Small intestine (tissue), 7 donors: ENCODE measurements around the gene FKBP10. TPM values are rescaled to one million over a fixed set of nuclear protein-coding genes. Genes with fewer than 3 reads are reported as not detected.
"Not testable (repeated sequence)": the region's sequence is repeated elsewhere in the genome, so short reads cannot be mapped to it uniquely, and the experiment has no call there.

ENCODE experiments used
- DNase-seq, 2 donors: peaks; one replicate each; pipeline versions ENCODE4 v3.0.0 to v3.0.0-alpha.2; 2013
- FAIRE-seq: peaks from 2 replicates; lab custom pipeline; 2012; peaks lifted over from hg19 to GRCh38; lab: Jason Lieb, UNC
- H3K27ac ChIP-seq, 3 donors: one replicate each; pipeline ENCODE4 v1.5.1; 2013; ENCODE audit warnings: low read length in 2 of 3, mild to moderate bottlenecking in 2 of 3, control low read depth in 1 of 3, inconsistent platforms in 1 of 3, low read depth in 1 of 3, moderate library complexity in 1 of 3
- H3K27me3 ChIP-seq, 3 donors: one replicate each; pipeline ENCODE4 v1.6.1; 2013; ENCODE audit warnings: low read length in 3 of 3, inconsistent platforms in 1 of 3; ENCODE audit not compliant: control insufficient read depth in 3 of 3, insufficient read depth in 3 of 3
- H3K36me3 ChIP-seq, 3 donors: one replicate each; pipeline ENCODE4 v1.6.1; 2013; ENCODE audit warnings: low read length in 3 of 3, inconsistent platforms in 1 of 3, low read depth in 1 of 3, mild to moderate bottlenecking in 1 of 3, moderate library complexity in 1 of 3; ENCODE audit not compliant: control insufficient read depth in 3 of 3, insufficient read depth in 2 of 3
- H3K4me1 ChIP-seq, 3 donors: one replicate each; pipeline ENCODE4 v1.6.1; 2013; ENCODE audit warnings: low read length in 2 of 3, inconsistent platforms in 1 of 3, low read depth in 1 of 3, mild to moderate bottlenecking in 1 of 3, moderate library complexity in 1 of 3; ENCODE audit not compliant: control insufficient read depth in 3 of 3, insufficient read depth in 2 of 3
- H3K4me3 ChIP-seq, 3 donors: one replicate each; pipeline ENCODE4 v1.5.1; 2013; ENCODE audit warnings: low read length in 3 of 3, control low read depth in 1 of 3, inconsistent platforms in 1 of 3, low read depth in 1 of 3, mild to moderate bottlenecking in 1 of 3, moderate library complexity in 1 of 3
- H3K9me3 ChIP-seq, 2 donors: one replicate each; pipeline ENCODE4 v1.6.1; 2013; ENCODE audit warnings: low read depth in 1 of 2, low read length in 1 of 2; ENCODE audit not compliant: control insufficient read depth in 2 of 2, insufficient read depth in 1 of 2
- WGBS, 3 donors: extraction: QIAGEN DNeasy Blood & Tissue Kit; methylation state at CpG; one replicate each; pipeline ENCODE4 v1.1.7; 2013; 5-methylcytosine and 5-hydroxymethylcytosine counted together
- polyA plus RNA-seq, 4 donors: library from polyadenylated mRNA; stranded (reverse) in 3 of 4; unstranded in 1 of 4; fragments of 200-250 nt in 3 of 4; fragments of 120-200 nt in 1 of 4; gene quantifications; one replicate each; pipeline versions ENCODE4 v1.2.1 to v1.2.3, GENCODE V29; 2013
- donor health status: healthy with polysubstance abuse.
- donor health status: control.
- donor health status: control.
- donor health status: Bipolar disorder and iron deficiency.
- donor health status: healthy.

FKBP10 gene
- polyA plus RNA-seq, 4 donors: 0.67 to 39.7 (median 8.7) TPM

DNA sequence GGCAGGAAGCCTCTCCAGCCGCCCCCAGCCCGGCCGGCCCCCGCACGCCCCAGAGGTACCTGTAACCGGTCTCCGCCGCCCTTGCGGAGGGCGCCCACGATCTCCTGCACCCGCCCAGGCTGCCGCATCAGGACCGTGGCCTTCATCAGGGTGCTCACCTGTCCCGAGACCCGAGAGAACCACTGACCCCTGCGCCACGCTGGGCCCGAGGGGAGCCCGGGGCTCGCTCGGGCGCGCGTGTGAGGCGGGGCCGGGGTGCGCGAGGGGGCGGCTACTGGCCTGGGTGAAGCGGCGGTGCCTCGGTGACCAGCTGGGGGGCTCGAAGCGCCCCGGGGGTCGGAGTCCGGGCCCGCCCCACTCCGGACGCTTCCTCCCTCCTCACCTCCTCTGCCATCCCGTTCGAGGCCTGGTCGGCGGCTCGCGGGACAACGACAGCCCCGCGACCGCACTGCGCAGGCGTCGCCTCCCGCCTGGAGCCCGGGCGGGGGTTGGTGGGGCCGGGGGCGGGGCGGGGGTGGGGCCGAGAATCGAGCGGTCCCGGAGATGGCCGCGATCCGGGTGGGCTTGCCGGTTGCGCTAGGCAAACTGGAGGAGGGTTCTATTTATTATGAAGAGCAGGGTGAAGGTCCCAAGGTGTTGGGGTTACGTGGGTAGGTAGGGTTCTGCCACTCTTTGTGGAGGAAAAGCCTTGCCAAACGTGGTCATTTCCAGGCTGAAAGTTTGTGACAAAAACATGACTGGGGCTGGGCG is 23.2 kb downstream of the FKBP10 start, which contains the start of gene NT5C3B:
TSS of gene NT5C3B (minus strand) at position 433 of the 750 bp plus-strand sequence. CDS start at position 394, 39 bp downstream.
- 1% methylated on average over 39 to 72 of the region's 72 CpGs for WGBS, 3 donors
- Histone ChIP-seq H3K27ac (peak within 1 kb of the TSS in 1 of 3 donors; percentile 50), H3K9me3 (no peaks in the 10 kb centered on the region), H3K36me3 (peaks cover 0 to 20% (median 0%) of the 10 kb centered on the region in 3 donors), H3K4me3 (peak within 1 kb of the TSS; percentile 63 to 83 (median 76)), H3K4me1 (peaks cover 0 to 7% (median 5%) of the 10 kb centered on the region in 3 donors), H3K27me3 (no peaks in the 10 kb centered on the region)
- peak; percentile 37 to 72 for DNase-seq
- FAIRE-seq: no peak

- H3K4me3 ChIP-seq: peak overlapping the region; percentile 63 to 83 (median 76)
- no peak for DNase-seq
These were observed 23.9 kb downstream of the FKBP10 start for GRCh38 chr17:41836550-41837196.

GRCh38 chr17:41837761-41838538 is 25.1 kb downstream of the FKBP10 start, which contains the start of gene KLHL10:
Gene KLHL10, plus strand, starts transcription at chr17:41837825. Its CDS starts 108 bp downstream, at chr17:41837933.
- no peak for FAIRE-seq
- Histone ChIP-seq H3K4me1 (peaks cover 0 to 7% (median 5%) of the 10 kb centered on the region in 3 donors), H3K27ac (no peak within 1 kb of the TSS), H3K27me3 (no peaks in the 10 kb centered on the region), H3K9me3 (no peaks in the 10 kb centered on the region), H3K4me3 (no peak within 1 kb of the TSS), H3K36me3 (peaks cover 0 to 4% (median 0%) of the 10 kb centered on the region in 3 donors)
- 95 to 96% (median 96%) methylated on average over 15 of the region's 15 CpGs for WGBS, 3 donors
- DNase-seq: no peak

More at GRCh38 chr17:41836550-41837196, 23.9 kb downstream of the FKBP10 start:
- Histone ChIP-seq H3K9me3 (no peaks in the 10 kb centered on the region), H3K27ac (no peak overlapping the region), H3K4me1 (peaks cover 0 to 7% (median 5%) of the 10 kb centered on the region in 3 donors), H3K27me3 (no peaks in the 10 kb centered on the region), H3K36me3 (peaks cover 0 to 14% (median 0%) of the 10 kb centered on the region in 3 donors)
- 31 to 49% (median 38%) methylated on average over 21 of the region's 21 CpGs for WGBS, 3 donors
- no peak for FAIRE-seq

GRCh38 chr17:41839448-41839847 is 26.6 kb downstream of the FKBP10 start:
- H3K9me3 ChIP-seq, FAIRE-seq, DNase-seq, H3K4me1 ChIP-seq, H3K4me3 ChIP-seq, H3K36me3 ChIP-seq, H3K27me3 ChIP-seq, H3K27ac ChIP-seq: not testable (repeated sequence)
- WGBS, 3 donors: 83 to 94% (median 91%) methylated on average over 2 of the region's 2 CpGs

- not testable (repeated sequence) for H3K27ac ChIP-seq, FAIRE-seq, DNase-seq, H3K4me1 ChIP-seq, H3K9me3 ChIP-seq, H3K36me3 ChIP-seq, H3K27me3 ChIP-seq, H3K4me3 ChIP-seq
- WGBS, 3 donors: 88 to 95% (median 91%) methylated on average over 6 of the region's 6 CpGs
These were observed 28.0 kb downstream of the FKBP10 start for GRCh38 chr17:41840781-41841180.

- H3K4me1 ChIP-seq: no peaks in the 10 kb centered on the region
- no peak for FAIRE-seq
- no peak overlapping the region for H3K27ac ChIP-seq
- no peak overlapping the region for H3K4me3 ChIP-seq
- WGBS, 3 donors: 92 to 95% (median 93%) methylated on average over 6 of the region's 6 CpGs
- peaks cover 0 to 5% (median 0%) of the 10 kb centered on the region in 3 donors for H3K36me3 ChIP-seq
- H3K9me3 ChIP-seq: no peaks in the 10 kb centered on the region
- H3K27me3 ChIP-seq: no peaks in the 10 kb centered on the region
- DNase-seq: no peak
These were observed 32.2 kb downstream of the FKBP10 start for GRCh38 chr17:41844971-41845370.

- H3K27ac ChIP-seq: no peak overlapping the region
- H3K27me3 ChIP-seq: no peaks in the 10 kb centered on the region
- peaks cover 0 to 23% (median 1%) of the 10 kb centered on the region in 3 donors for H3K36me3 ChIP-seq
- DNase-seq: no peak
- no peak overlapping the region for H3K4me3 ChIP-seq
- no peaks in the 10 kb centered on the region for H3K4me1 ChIP-seq
- WGBS, 3 donors: 65 to 87% (median 86%) methylated on average over 4 of the region's 4 CpGs
- no peaks in the 10 kb centered on the region for H3K9me3 ChIP-seq
- FAIRE-seq: no peak
These were observed 36.0 kb downstream of the FKBP10 start for GRCh38 chr17:41848788-41849187.
